HG03159 (cell line): ENCODE data around the gene TMEM220.

Source experiments
- ATAC-seq: cut with Tn5 transposase; IDR thresholded peaks from one replicate; pipeline ENCODE4 v1.9.1; 2021; ENCODE audit warnings: mild to moderate bottlenecking, moderate library complexity; ENCODE audit not compliant: unreplicated experiment

The TMEM220 gene

GRCh38 chr17:10729334-10730193 is at the start of gene TMEM220:
TMEM220 (minus strand) TSS chr17:10730023; CDS start chr17:10729851, 172 bp downstream.
- ATAC-seq = peak; percentile 66

GRCh38 chr17:10779609-10780008 is 49.8 kb upstream of the TMEM220 start:
- ATAC-seq = no peak

- no peak for ATAC-seq
Measured at GRCh38 chr17:10777890-10778289, 48.1 kb upstream of the TMEM220 start.

- no peak for ATAC-seq
Measured at GRCh38 chr17:10777131-10777807, 47.4 kb upstream of the TMEM220 start.

- ATAC-seq = no peak
Measured at GRCh38 chr17:10776381-10776780, 46.6 kb upstream of the TMEM220 start.

GRCh38 chr17:10775740-10776356 is 46.0 kb upstream of the TMEM220 start:
- ATAC-seq = no peak

DNA sequence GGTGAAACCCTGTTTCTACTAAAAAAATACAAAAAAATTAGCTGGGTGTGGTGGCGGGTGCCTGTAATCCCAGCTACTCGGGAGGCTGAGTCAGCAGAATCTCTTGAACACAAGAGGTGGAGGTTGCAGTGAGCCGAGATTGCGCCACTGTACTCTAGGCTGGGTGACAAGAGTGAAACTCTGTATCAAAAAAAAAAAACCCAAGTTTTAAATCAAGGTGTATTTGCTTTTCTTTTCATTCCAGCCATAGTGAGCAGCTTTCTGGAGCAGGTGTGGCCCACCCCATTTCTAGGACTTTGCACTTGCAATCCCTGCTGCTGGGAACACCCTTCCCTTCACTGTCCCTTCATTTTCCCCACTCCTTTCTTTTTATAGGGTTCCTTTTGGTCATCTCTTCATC is 45.2 kb upstream of the TMEM220 start:
- no peak for ATAC-seq

DNA sequence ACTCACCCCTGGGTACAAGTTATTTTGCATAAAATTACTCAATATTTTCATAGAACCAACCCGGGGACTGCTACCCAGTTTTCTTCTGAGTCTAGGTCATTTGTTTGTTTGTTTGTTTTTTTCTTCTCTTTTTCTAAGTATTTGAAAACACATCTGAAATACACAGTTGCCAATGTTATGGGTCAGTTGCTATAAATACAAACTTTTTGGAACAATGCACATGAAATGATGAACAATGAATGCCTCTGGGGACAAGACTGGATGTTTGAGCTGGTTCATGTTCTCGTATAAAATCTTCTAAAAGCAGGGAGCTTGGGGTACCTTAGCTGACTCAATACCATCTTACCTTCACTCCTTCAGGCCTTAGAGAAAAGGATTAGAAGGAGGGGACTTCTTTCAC is 43.6 kb upstream of the TMEM220 start:
- no peak for ATAC-seq

- no peak for ATAC-seq
Measured at GRCh38 chr17:10772425-10773380, 42.9 kb upstream of the TMEM220 start.

GRCh38 chr17:10771148-10771547 is 41.3 kb upstream of the TMEM220 start:
- ATAC-seq = no peak

GRCh38 chr17:10769840-10770239 is 40.0 kb upstream of the TMEM220 start:
- no peak for ATAC-seq

GRCh38 chr17:10768750-10769251 is 39.0 kb upstream of the TMEM220 start:
- ATAC-seq = no peak

DNA sequence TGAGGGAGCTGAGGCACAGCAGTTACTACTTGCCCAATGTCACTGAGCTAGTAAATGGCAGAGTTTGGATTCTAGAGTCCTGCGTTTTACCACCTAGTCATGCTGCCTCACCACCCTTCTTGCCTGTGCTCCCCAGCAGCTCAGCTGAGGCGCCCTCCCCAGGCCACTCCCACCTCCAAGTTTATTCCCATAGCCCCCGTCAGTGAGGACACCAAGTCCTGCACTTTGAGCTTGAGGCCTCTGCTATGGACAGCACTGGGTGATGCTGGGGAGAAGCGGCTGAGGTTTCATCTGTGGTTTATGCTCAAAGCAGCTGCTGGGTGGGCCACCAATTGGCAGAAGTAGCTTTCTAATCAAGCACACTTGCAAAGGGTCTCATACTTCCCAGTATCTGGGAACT is 37.4 kb upstream of the TMEM220 start:
- ATAC-seq = no peak

DNA sequence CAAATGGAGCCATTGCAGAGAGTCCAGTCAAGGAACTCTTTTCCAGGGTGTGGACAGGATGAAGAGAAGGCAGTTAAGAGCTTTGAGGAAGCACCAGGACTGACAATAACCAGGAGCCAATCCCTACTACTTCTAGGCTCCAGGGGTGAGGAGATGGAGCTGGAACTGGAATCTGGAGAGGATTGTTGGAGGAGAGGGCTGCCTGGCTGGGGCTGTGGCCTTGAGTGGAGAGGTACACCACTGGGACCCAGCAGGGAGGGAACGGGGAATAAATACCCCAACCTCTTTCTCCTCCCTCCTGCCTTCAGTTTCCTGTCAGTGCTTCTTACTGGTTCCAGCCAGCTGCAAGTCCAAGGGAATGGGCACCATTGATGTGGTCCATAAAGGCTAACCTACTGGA is 32.2 kb upstream of the TMEM220 start:
- ATAC-seq = no peak

DNA sequence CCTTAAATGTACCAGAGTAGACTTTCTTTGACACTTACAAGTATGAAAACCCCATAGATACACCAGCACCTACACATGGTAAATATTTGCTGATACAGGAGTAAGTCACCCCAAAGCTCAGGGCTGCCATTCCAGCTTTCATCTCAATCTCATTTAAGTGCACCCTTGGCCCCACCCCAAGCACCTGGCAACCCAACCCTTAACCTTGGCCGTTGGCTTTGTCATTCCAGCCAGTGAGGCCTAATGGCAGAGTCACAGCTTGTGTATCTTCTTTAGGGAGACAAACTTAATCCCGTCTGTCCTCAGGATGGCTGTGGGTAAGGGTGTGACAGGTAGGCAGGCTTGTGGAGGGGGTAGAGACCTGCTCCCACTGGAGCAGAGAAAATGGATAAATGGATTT is 31.5 kb upstream of the TMEM220 start:
- ATAC-seq = no peak

- no peak for ATAC-seq
Measured at GRCh38 chr17:10758062-10758461, 28.2 kb upstream of the TMEM220 start.

DNA sequence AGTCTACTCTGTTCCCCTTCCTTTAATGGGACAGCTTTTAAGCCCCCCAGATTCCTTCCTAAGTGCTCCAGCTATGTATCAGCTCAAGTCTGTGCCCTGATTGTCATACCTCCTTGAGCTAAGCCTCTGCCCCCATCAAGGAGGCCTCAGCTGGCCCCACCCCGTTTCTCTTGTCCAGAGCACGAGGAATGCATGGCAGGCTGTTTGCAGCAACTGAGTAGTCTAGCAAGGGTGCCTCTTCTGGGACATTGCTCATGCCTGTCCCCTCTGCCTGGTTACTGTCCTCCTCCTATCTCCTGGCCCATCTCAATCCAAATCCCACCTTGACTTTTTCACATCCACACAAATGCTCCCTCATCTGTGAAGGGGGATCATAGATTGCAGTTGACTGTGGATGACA is 27.8 kb upstream of the TMEM220 start:
- ATAC-seq = no peak

DNA sequence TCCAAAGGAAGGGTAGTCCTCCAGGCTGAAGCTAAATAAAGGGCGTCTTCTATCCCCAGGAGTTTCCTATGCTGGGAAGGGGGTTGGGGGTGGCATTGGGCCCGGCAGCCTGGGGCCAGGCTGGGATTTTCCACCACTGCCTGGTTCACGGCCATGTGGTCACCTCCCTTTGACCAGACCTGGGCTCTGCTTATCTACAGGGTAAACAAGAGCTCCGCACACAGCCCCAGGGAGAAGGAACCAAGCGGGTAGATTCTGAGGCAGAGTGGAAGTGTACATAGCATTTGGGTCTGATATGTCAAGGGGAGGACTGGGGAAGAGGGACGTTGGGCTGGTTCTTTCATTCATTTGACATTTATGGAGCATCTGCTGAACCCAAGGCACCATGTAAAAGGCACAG is 27.2 kb upstream of the TMEM220 start:
- ATAC-seq = no peak

DNA sequence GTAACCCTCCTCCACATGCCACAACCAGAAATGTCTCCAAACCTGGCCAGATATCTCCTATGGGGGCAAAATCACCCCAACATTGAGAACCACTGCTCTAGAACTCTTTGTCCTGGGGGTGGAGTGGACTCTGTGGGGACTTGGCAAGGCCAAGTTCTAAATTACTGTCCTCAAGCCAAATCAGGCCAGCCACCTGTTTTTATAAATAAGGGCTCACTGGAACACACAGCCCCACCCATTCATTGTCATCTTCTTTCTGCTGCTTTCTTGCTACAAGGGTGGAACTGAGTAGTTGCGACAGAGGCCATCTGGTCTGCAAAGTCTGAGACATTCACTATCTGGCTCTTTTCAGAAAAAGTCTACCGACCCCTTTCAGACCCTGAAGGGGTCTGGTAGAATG is 26.8 kb upstream of the TMEM220 start:
- no peak for ATAC-seq

DNA sequence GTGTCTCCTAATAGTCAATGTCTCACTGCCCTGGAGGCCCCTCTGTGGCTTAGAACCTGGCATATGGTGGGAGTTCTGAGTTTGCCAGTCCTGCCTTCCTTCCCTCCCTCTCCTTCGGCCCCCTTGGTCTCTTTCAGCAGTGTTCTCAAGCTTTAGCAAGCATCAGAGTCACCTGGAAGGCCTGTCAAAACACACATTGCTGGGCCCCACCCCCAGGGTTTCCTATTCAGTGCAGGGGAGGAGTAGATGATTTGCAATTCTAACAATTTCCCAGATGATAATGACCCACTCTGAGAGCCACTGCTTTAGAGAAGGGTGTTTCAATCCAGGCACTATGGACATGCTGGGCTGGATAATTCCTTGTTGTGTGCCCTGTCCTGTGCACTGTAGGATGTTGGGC is 26.4 kb upstream of the TMEM220 start:
- no peak for ATAC-seq
